HG03025 (cell line): ENCODE results near the gene PPCDC.

Experiments used
- ATAC-seq: cut with Tn5 transposase; IDR thresholded peaks from one replicate; pipeline ENCODE4 v1.9.1; 2021; ENCODE audit warnings: mild to moderate bottlenecking, moderate library complexity; ENCODE audit not compliant: unreplicated experiment, low FRiP score

Gene PPCDC

GRCh38 chr15:75023181-75023871 lies at the start of gene PPCDC:
Gene PPCDC (plus strand): TSS chr15:75023590. CDS start chr15:75028319, 4,729 bp downstream.
- peak; percentile 89 for ATAC-seq

- no peak for ATAC-seq
These were observed 47.2 kb upstream of the PPCDC start for GRCh38 chr15:74976159-74976558.

GRCh38 chr15:74977599-74977998 lies 45.8 kb upstream of the PPCDC start:
- no peak for ATAC-seq

- ATAC-seq, result no peak
These were observed 45.3 kb upstream of the PPCDC start for GRCh38 chr15:74978077-74978476.

GRCh38 chr15:74978503-74978902 lies 44.9 kb upstream of the PPCDC start:
- no peak for ATAC-seq

- no peak for ATAC-seq
These were observed 41.2 kb upstream of the PPCDC start for GRCh38 chr15:74982183-74982582.

GRCh38 chr15:74983725-74984231 lies 39.6 kb upstream of the PPCDC start:
- ATAC-seq, result no peak

GRCh38 chr15:74988007-74988800 lies 35.2 kb upstream of the PPCDC start:
- no peak for ATAC-seq

GRCh38 chr15:74989527-74989926 lies 33.9 kb upstream of the PPCDC start:
- ATAC-seq, result no peak

GRCh38 chr15:74992619-74993018 lies 30.8 kb upstream of the PPCDC start:
- ATAC-seq, result no peak

GRCh38 chr15:74994236-74994635 lies 29.2 kb upstream of the PPCDC start:
- no peak for ATAC-seq

GRCh38 chr15:74994685-74995084 lies 28.7 kb upstream of the PPCDC start:
- no peak for ATAC-seq

- peak; percentile 64 for ATAC-seq
These were observed 28.1 kb upstream of the PPCDC start, which contains the start of gene SCAMP5 for GRCh38 chr15:74995182-74995778. Gene SCAMP5 (plus strand): TSS chr15:74995563. CDS start chr15:75011840, 16,277 bp downstream.

- no peak for ATAC-seq
These were observed 27.3 kb upstream of the PPCDC start for GRCh38 chr15:74995779-74996765.

- ATAC-seq, result no peak
These were observed 26.2 kb upstream of the PPCDC start for GRCh38 chr15:74997141-74997540.

GRCh38 chr15:74997543-74997942 lies 25.8 kb upstream of the PPCDC start:
- no peak for ATAC-seq

- ATAC-seq, result no peak
These were observed 22.1 kb upstream of the PPCDC start for GRCh38 chr15:75001310-75001709.

- no peak for ATAC-seq
These were observed 21.0 kb upstream of the PPCDC start for GRCh38 chr15:75002398-75002797.

- no peak for ATAC-seq
These were observed 16.2 kb upstream of the PPCDC start for GRCh38 chr15:75007216-75007615.

GRCh38 chr15:75008221-75008625 lies 15.2 kb upstream of the PPCDC start:
- peak; percentile 15 for ATAC-seq
